H9 (cell line): ENCODE measurements around the gene TM7SF3. TPM values are rescaled to one million over a fixed set of nuclear protein-coding genes. Genes with fewer than 3 reads are reported as not detected.

Experiments used
- DNase-seq: peaks from one replicate; pipeline ENCODE4 v3.0.0-alpha.2; 2017
- H2AFZ ChIP-seq: one replicate; pipeline ENCODE4 v1.6.1; 2013; ENCODE audit warnings: mild to moderate bottlenecking, low read length, control low read depth, moderate library complexity
- H2AK5ac ChIP-seq: 2 replicates; pipeline ENCODE4 v1.6.1; 2013; ENCODE audit warnings: low read length, control low read depth, mixed read lengths; ENCODE audit not compliant: insufficient read length
- H2BK120ac ChIP-seq: one replicate; pipeline ENCODE4 v1.6.1; 2013; ENCODE audit warnings: low read depth, mild to moderate bottlenecking, low read length, control low read depth, inconsistent platforms; ENCODE audit not compliant: poor library complexity, severe bottlenecking
- H2BK12ac ChIP-seq: 2 replicates; pipeline ENCODE4 v1.6.1; 2013; ENCODE audit warnings: low read length, control low read depth, mixed read lengths, low read depth; ENCODE audit not compliant: insufficient read length
- H2BK15ac ChIP-seq: 2 replicates; pipeline ENCODE4 v1.6.1; 2013; ENCODE audit warnings: low read depth, low read length, control low read depth
- H2BK20ac ChIP-seq: one replicate; pipeline ENCODE4 v1.6.1; 2013; ENCODE audit warnings: low read depth, mild to moderate bottlenecking, low read length, control low read depth, inconsistent platforms; ENCODE audit not compliant: poor library complexity, severe bottlenecking
- H2BK5ac ChIP-seq: 2 replicates; pipeline ENCODE4 v1.6.1; 2013; ENCODE audit warnings: low read length, control low read depth, mixed read lengths; ENCODE audit not compliant: insufficient read length
- H3K14ac ChIP-seq: 2 replicates; pipeline ENCODE4 v1.6.1; 2013; ENCODE audit warnings: low read length, control low read depth; ENCODE audit not compliant: insufficient read depth
- H3K18ac ChIP-seq: 2 replicates; pipeline ENCODE4 v1.6.1; 2013; ENCODE audit warnings: low read depth, mild to moderate bottlenecking, mixed read lengths, low read length, control low read depth; ENCODE audit not compliant: insufficient read length
- H3K23ac ChIP-seq: 2 replicates; pipeline ENCODE4 v1.6.1; 2013; ENCODE audit warnings: low read length, control low read depth, mixed read lengths, low read depth; ENCODE audit not compliant: insufficient read length
- H3K23me2 ChIP-seq: 2 replicates; pipeline ENCODE4 v1.6.1; 2013; ENCODE audit warnings: low read depth, mild to moderate bottlenecking, mixed read lengths, low read length, control low read depth; ENCODE audit not compliant: insufficient read length, poor library complexity, severe bottlenecking
- H3K27ac ChIP-seq: 2 replicates; pipeline ENCODE4 v1.5.1; 2013; ENCODE audit warnings: low read length, control low read depth, mixed read lengths, low read depth; ENCODE audit not compliant: insufficient read length
- H3K27me3 ChIP-seq: 2 replicates; pipeline ENCODE4 v1.6.1; 2013; ENCODE audit warnings: low read length, control low read depth, inconsistent platforms; ENCODE audit not compliant: insufficient read depth
- H3K4ac ChIP-seq: 2 replicates; pipeline ENCODE4 v1.6.1; 2013; ENCODE audit warnings: low read depth, mild to moderate bottlenecking, control low read depth, inconsistent platforms, low read length, moderate library complexity
- H3K4me1 ChIP-seq: 2 replicates; pipeline ENCODE4 v1.6.1; 2013; ENCODE audit warnings: low read length, control low read depth, inconsistent platforms; ENCODE audit not compliant: insufficient read depth
- H3K4me2 ChIP-seq: 2 replicates; pipeline ENCODE4 v1.6.1; 2013; ENCODE audit warnings: low read length, control low read depth, mixed read lengths; ENCODE audit not compliant: insufficient read length, insufficient read depth
- H3K56ac ChIP-seq: 2 replicates; pipeline ENCODE4 v1.6.1; 2013; ENCODE audit warnings: low read depth, mild to moderate bottlenecking, mixed read lengths, low read length, control low read depth; ENCODE audit not compliant: insufficient read length
- H3K79me1 ChIP-seq: 2 replicates; pipeline ENCODE4 v1.6.1; 2013; ENCODE audit warnings: low read depth, mild to moderate bottlenecking, moderate library complexity, low read length, control low read depth, inconsistent platforms; ENCODE audit not compliant: insufficient read depth, poor library complexity, severe bottlenecking
- H3K79me2 ChIP-seq: 2 replicates; pipeline ENCODE4 v1.6.1; 2013; ENCODE audit warnings: low read length, control low read depth, inconsistent platforms; ENCODE audit not compliant: insufficient read depth
- H3K9ac ChIP-seq: 2 replicates; pipeline ENCODE4 v1.6.1; 2013; ENCODE audit warnings: low read length, control low read depth, mixed read lengths; ENCODE audit not compliant: insufficient read length; ENCODE audit errors: extremely low read depth
- H3K9me3 ChIP-seq: one replicate; pipeline ENCODE4 v1.6.1; 2013; ENCODE audit warnings: low read depth, low read length, inconsistent platforms; ENCODE audit not compliant: control insufficient read depth
- H3T11ph ChIP-seq: one replicate; pipeline ENCODE4 v1.6.1; 2013; ENCODE audit warnings: mild to moderate bottlenecking, low read length, control low read depth, inconsistent platforms
- H4K20me1 ChIP-seq: one replicate; pipeline ENCODE4 v1.6.1; 2013; ENCODE audit not compliant: control insufficient read depth, insufficient read length, insufficient read depth
- H4K5ac ChIP-seq: 2 replicates; pipeline ENCODE4 v1.6.1; 2013; ENCODE audit warnings: low read depth, mild to moderate bottlenecking, mixed read lengths, low read length, control low read depth; ENCODE audit not compliant: insufficient read length
- H4K8ac ChIP-seq: replicated peaks from 2 replicates; pipeline ENCODE4 v1.6.1; 2013; ENCODE audit warnings: low read length, control low read depth, mixed read lengths, low read depth; ENCODE audit not compliant: insufficient read length
- H4K91ac ChIP-seq: 2 replicates; pipeline ENCODE4 v1.6.1; 2013; ENCODE audit warnings: low read depth, mild to moderate bottlenecking, moderate library complexity, mixed read lengths, low read length, control low read depth; ENCODE audit not compliant: insufficient read length
- H3K27ac Mint-ChIP-seq, 3 experiments: 2 replicates in 2 of 3; 3 replicates in 1 of 3; pipeline ENCODE4 v1.8.0; 2020 to 2021; ENCODE audit warnings: mixed read lengths in 3 of 3, mild to moderate bottlenecking in 1 of 3, moderate library complexity in 1 of 3
- H3K27me3 Mint-ChIP-seq: 2 replicates; pipeline ENCODE4 v1.8.0; 2021; ENCODE audit warnings: low read depth, mild to moderate bottlenecking, moderate library complexity, mixed read lengths
- H3K36me3 Mint-ChIP-seq, 3 experiments: 2 replicates in 2 of 3; 3 replicates in 1 of 3; pipeline ENCODE4 v1.8.0; 2020 to 2021; ENCODE audit warnings: low read depth in 3 of 3, mixed read lengths in 3 of 3; ENCODE audit not compliant: insufficient read depth in 1 of 3
- H3K4me1 Mint-ChIP-seq, 2 experiments: 2 replicates each; pipeline ENCODE4 v1.8.0; 2020; ENCODE audit warnings: mixed read lengths in 2 of 2
- H3K4me3 Mint-ChIP-seq, 2 experiments: 2 replicates in 1 of 2; 3 replicates in 1 of 2; pipeline ENCODE4 v1.8.0; 2020 to 2021; ENCODE audit warnings: mild to moderate bottlenecking in 2 of 2, mixed read lengths in 2 of 2, moderate library complexity in 1 of 2
- H3K9me3 Mint-ChIP-seq, 2 experiments: 2 replicates in 1 of 2; 3 replicates in 1 of 2; pipeline ENCODE4 v1.8.0; 2020; ENCODE audit warnings: mild to moderate bottlenecking in 2 of 2, mixed read lengths in 2 of 2, moderate library complexity in 1 of 2
- WGBS: extraction: QIAGEN DNeasy Blood & Tissue Kit; methylation state at CpG from one replicate; pipeline ENCODE4 v1.1.7; 2013; ENCODE audit warnings: missing lambda C conversion rate, low lambda C conversion rate, mixed read lengths; ENCODE audit not compliant: insufficient read length; ENCODE audit errors: extremely low coverage; 5-methylcytosine and 5-hydroxymethylcytosine counted together
- total RNA-seq: library from RNA; stranded (reverse); gene quantifications from 2 replicates; pipeline ENCODE4 v1.2.1, GENCODE V29; 2021
- TF ChIP-seq, protein P1 (sequence below): fragments of 200-600 bp; sonication (generic); conservative IDR thresholded peaks from 3 replicates; pipeline ENCODE4 v1.8.0; 2021; ENCODE audit warnings: antibody characterized with exemption, mild to moderate bottlenecking

Gene TM7SF3
- total RNA-seq, 1 experiment from 2014 or later: 74.9 TPM

DNA sequence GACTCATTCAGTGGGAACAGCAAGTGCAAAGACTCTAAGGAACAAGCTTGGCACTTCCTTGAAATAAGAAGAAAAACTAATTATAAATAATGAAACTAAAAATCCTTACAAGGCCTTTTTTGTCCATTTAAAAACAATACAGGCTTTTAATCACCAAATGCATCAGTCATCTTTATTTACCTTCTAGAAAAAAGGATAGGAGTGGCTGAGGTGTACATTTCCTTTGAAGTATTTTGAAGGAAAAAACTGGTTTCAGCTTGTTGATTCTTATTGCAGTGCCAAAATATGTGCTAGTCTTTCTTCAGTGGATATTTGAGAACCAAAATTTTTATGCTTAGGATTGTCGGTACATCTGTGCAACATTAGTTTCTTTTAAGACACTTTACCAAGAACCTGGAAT, 38.0 kb upstream of the TM7SF3 start:
- Mint-ChIP-seq H3K9me3 (no peaks in the 10 kb centered on the region), H3K4me3 (no peak overlapping the region), H3K4me1 (no peaks in the 10 kb centered on the region), H3K27me3 (no peaks in the 10 kb centered on the region), H3K27ac (no peak overlapping the region), H3K36me3 (no peaks in the 10 kb centered on the region)
- Histone ChIP-seq H2BK15ac (no peak overlapping the region), H3K4ac (no peak overlapping the region), H2BK20ac (no peak overlapping the region), H3K14ac (no peak overlapping the region), H2BK120ac (no peak overlapping the region), H3K18ac (no peak overlapping the region), H3K9ac (no peak overlapping the region), H3K4me2 (no peak overlapping the region), H3K9me3 (no peaks in the 10 kb centered on the region), H3K4me1 (no peaks in the 10 kb centered on the region), H3K79me1 (no peaks in the 10 kb centered on the region), H4K8ac (no peak overlapping the region), H4K20me1 (no peaks in the 10 kb centered on the region), H3K79me2 (no peaks in the 10 kb centered on the region), H3K56ac (no peak overlapping the region), H4K91ac (no peak overlapping the region), H3T11ph (no peak overlapping the region), H3K27ac (no peak overlapping the region), H2AFZ (no peak overlapping the region), H3K27me3 (no peaks in the 10 kb centered on the region), H2AK5ac (no peak overlapping the region), H3K23me2 (no peaks in the 10 kb centered on the region), H2BK12ac (no peak overlapping the region), H4K5ac (no peak overlapping the region), H3K23ac (no peak overlapping the region), H2BK5ac (no peak overlapping the region)
- DNase-seq: no peak
- TF ChIP-seq, protein P1, sequence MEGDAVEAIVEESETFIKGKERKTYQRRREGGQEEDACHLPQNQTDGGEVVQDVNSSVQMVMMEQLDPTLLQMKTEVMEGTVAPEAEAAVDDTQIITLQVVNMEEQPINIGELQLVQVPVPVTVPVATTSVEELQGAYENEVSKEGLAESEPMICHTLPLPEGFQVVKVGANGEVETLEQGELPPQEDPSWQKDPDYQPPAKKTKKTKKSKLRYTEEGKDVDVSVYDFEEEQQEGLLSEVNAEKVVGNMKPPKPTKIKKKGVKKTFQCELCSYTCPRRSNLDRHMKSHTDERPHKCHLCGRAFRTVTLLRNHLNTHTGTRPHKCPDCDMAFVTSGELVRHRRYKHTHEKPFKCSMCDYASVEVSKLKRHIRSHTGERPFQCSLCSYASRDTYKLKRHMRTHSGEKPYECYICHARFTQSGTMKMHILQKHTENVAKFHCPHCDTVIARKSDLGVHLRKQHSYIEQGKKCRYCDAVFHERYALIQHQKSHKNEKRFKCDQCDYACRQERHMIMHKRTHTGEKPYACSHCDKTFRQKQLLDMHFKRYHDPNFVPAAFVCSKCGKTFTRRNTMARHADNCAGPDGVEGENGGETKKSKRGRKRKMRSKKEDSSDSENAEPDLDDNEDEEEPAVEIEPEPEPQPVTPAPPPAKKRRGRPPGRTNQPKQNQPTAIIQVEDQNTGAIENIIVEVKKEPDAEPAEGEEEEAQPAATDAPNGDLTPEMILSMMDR: no peak
- WGBS: no CpG with 5 or more reads among the region's 1 CpG
